Breast epithelium (tissue), 3 donors: ENCODE data around the gene LTB4R.

Experiments used
- CTCF ChIP-seq, 3 donors: fragments of 450-650 bp; IDR thresholded peaks; one replicate each; pipeline ENCODE4 v1.5.1; 2016 to 2017; ENCODE audit warnings: antibody characterized with exemption in 3 of 3, mild to moderate bottlenecking in 3 of 3, moderate library complexity in 3 of 3
- POLR2A ChIP-seq: fragments of 450-650 bp; IDR thresholded peaks from one replicate; pipeline ENCODE4 v1.6.1; 2016; ENCODE audit warnings: antibody characterized with exemption, mild to moderate bottlenecking, moderate library complexity
- POLR2AphosphoS5 ChIP-seq, 3 donors: sonication (generic); formaldehyde crosslinking; IDR thresholded peaks; one replicate each; pipeline ENCODE4 v1.6.1; 2017; ENCODE audit warnings: antibody characterized with exemption in 3 of 3

- TF ChIP-seq CTCF (IDR thresholded peaks at IDR 0.05) (no peak), POLR2AphosphoS5 (IDR thresholded peaks at IDR 0.05) (no peak), POLR2A (no peak)
Observed at GRCh38 chr14:24279301-24280186, 31.8 kb upstream of the LTB4R start.
